WTC11 (cell line): Measurements from ENCODE around the gene SETD1B. TPM values are rescaled to one million over a fixed set of nuclear protein-coding genes. Genes with fewer than 3 reads are reported as not detected.

Source experiments
- ATAC-seq: fragments of 200-7000 bp; cut with Tn5 transposase; 2 replicates; pipeline ENCODE4 v1.10.0; 2021; ENCODE audit warnings: mild to moderate bottlenecking, moderate library complexity
- CTCF ChIA-PET: fragments of 300-600 bp; sonication (Branson Sonifier 250); formaldehyde crosslinking; loops from one replicate; lab custom pipeline; 2021; ENCODE audit warnings: antibody characterized with exemption; lab: Charles Lee
- POLR2A ChIA-PET: fragments of 350-600 bp; sonication (Branson Sonifier 250); formaldehyde crosslinking; loops from one replicate; lab custom pipeline; 2021; ENCODE audit warnings: antibody characterized with exemption; lab: Charles Lee
- DNase-seq: peaks from one replicate; pipeline ENCODE4 v3.0.0; 2021; ENCODE audit warnings: low spot score
- H3K27ac Mint-ChIP-seq: 2 replicates; pipeline ENCODE4 v1.8.0; 2021; ENCODE audit warnings: mixed read lengths
- H3K27me3 Mint-ChIP-seq: 2 replicates; pipeline ENCODE4 v1.8.0; 2021; ENCODE audit warnings: low read depth, mild to moderate bottlenecking, moderate library complexity, mixed read lengths
- H3K36me3 Mint-ChIP-seq: 2 replicates; pipeline ENCODE4 v1.8.0; 2021; ENCODE audit warnings: mixed read lengths
- H3K4me1 Mint-ChIP-seq: 2 replicates; pipeline ENCODE4 v1.8.0; 2022; ENCODE audit warnings: mixed read lengths
- H3K4me3 Mint-ChIP-seq: 2 replicates; pipeline ENCODE4 v1.8.0; 2021; ENCODE audit warnings: mild to moderate bottlenecking, moderate library complexity, mixed read lengths
- H3K9me3 Mint-ChIP-seq: 2 replicates; pipeline ENCODE4 v1.8.0; 2021; ENCODE audit warnings: mixed read lengths
- AR ChIP-seq: fragments of 250-450 bp; sonication (Bioruptor Pico); IDR thresholded peaks from 2 replicates; pipeline ENCODE4 v1.9.0; 2021; ENCODE audit warnings: mild to moderate bottlenecking
- ATF2 ChIP-seq: sonication (generic); formaldehyde crosslinking; IDR thresholded peaks from 2 replicates; pipeline ENCODE4 v1.8.1; 2022; ENCODE audit warnings: low read depth, missing genetic modification reagents, borderline replicate concordance
- E2F1 ChIP-seq: sonication (generic); formaldehyde crosslinking; IDR thresholded peaks from 2 replicates; pipeline ENCODE4 v1.8.0; 2022; ENCODE audit warnings: mild to moderate bottlenecking, missing genetic modification reagents
- EMX1 ChIP-seq: fragments of 250-450 bp; sonication (Bioruptor Pico); IDR thresholded peaks from 2 replicates; pipeline ENCODE4 v1.8.0; 2021; ENCODE audit warnings: mild to moderate bottlenecking
- ESRRA ChIP-seq: sonication (generic); formaldehyde crosslinking; IDR thresholded peaks from 2 replicates; pipeline ENCODE4 v1.8.1; 2022; ENCODE audit warnings: mild to moderate bottlenecking, missing genetic modification reagents, borderline replicate concordance
- FOXK1 ChIP-seq: sonication (generic); formaldehyde crosslinking; IDR thresholded peaks from 2 replicates; pipeline ENCODE4 v1.8.0; 2022; ENCODE audit warnings: mild to moderate bottlenecking, moderate library complexity, missing genetic modification reagents
- GTF2I ChIP-seq: fragments of 250-450 bp; sonication (Bioruptor Pico); conservative IDR thresholded peaks from 2 replicates; pipeline ENCODE4 v1.4.0; 2021; ENCODE audit warnings: mild to moderate bottlenecking
- HMGA2 ChIP-seq: fragments of 250-450 bp; sonication (Bioruptor Pico); IDR thresholded peaks from 2 replicates; pipeline ENCODE4 v1.4.0; 2021; ENCODE audit warnings: mild to moderate bottlenecking, moderate library complexity
- IRF1 ChIP-seq: sonication (generic); formaldehyde crosslinking; IDR thresholded peaks from 2 replicates; pipeline ENCODE4 v1.8.0; 2023; ENCODE audit warnings: missing genetic modification reagents
- IRF2 ChIP-seq: sonication (generic); formaldehyde crosslinking; IDR thresholded peaks from 2 replicates; pipeline ENCODE4 v1.8.0; 2022; ENCODE audit warnings: low read depth, missing genetic modification reagents, borderline replicate concordance
- JUN ChIP-seq: sonication (generic); formaldehyde crosslinking; IDR thresholded peaks from 2 replicates; pipeline ENCODE4 v1.8.0; 2023; ENCODE audit warnings: mild to moderate bottlenecking, missing genetic modification reagents
- MLX ChIP-seq: sonication (generic); formaldehyde crosslinking; IDR thresholded peaks from 2 replicates; pipeline ENCODE4 v1.8.1; 2023; ENCODE audit warnings: mild to moderate bottlenecking, missing genetic modification reagents, moderate library complexity
- NFATC4 ChIP-seq: fragments of 250-450 bp; sonication (Bioruptor Pico); IDR thresholded peaks from 2 replicates; pipeline ENCODE4 v1.9.0; 2021; ENCODE audit warnings: mild to moderate bottlenecking
- NFE2L1 ChIP-seq: sonication (generic); formaldehyde crosslinking; IDR thresholded peaks from 2 replicates; pipeline ENCODE4 v1.8.1; 2023; ENCODE audit warnings: missing genetic modification reagents
- NR1H2 ChIP-seq: sonication (generic); formaldehyde crosslinking; IDR thresholded peaks from 2 replicates; pipeline ENCODE4 v1.9.0; 2021; ENCODE audit warnings: mild to moderate bottlenecking, moderate library complexity, missing genetic modification reagents
- TEAD1 ChIP-seq: sonication (generic); formaldehyde crosslinking; IDR thresholded peaks from 2 replicates; pipeline ENCODE4 v1.8.0; 2022; ENCODE audit warnings: mild to moderate bottlenecking, missing genetic modification reagents
- ZNF425 ChIP-seq: fragments of 250-450 bp; sonication (Bioruptor Pico); conservative IDR thresholded peaks from 2 replicates; pipeline ENCODE4 v1.9.0; 2021; ENCODE audit warnings: mild to moderate bottlenecking
- ZSCAN18 ChIP-seq: fragments of 250-450 bp; sonication (Bioruptor Pico); IDR thresholded peaks from 2 replicates; pipeline ENCODE4 v2.1.2; 2022; ENCODE audit warnings: mild to moderate bottlenecking, moderate library complexity
- total RNA-seq: library from RNA; stranded (reverse); gene quantifications from 3 replicates; pipeline ENCODE4 v1.2.3, GENCODE V29; 2021

Gene SETD1B
- total RNA-seq, 1 experiment from 2014 or later = 19.5 TPM

- Mint-ChIP-seq H3K36me3 (peaks cover 16% of the 10 kb centered on the region), H3K9me3 (no peaks in the 10 kb centered on the region), H3K27ac (no peak overlapping the region), H3K4me3 (peak overlapping the region; percentile 81), H3K27me3 (no peaks in the 10 kb centered on the region), H3K4me1 (peaks cover 28% of the 10 kb centered on the region)
- ATAC-seq (no peak), DNase-seq (no peak)
- CTCF ChIA-PET = interaction anchor here (11.9 to 12.5 kb wide), 2 partner anchors 3 to 6 kb away, joined by 532 read pairs; partner anchors contain the start of genes RHOF and SETD1B
- POLR2A ChIA-PET = interaction anchor here (0.6 to 8.7 kb wide), 3 partner anchors 7 to 78 kb away, joined by 4 to 161 read pairs (median 38); partner anchors contain the start of gene RHOF
- TF ChIP-seq JUN = no peak
- 0 out of 2 replicates have a peak, but pooled peaks have one; percentile 18 for TF ChIP-seq FOXK1 (CRISPR knock-in tag)
These were observed 755 bp downstream of the SETD1B start for GRCh38 chr12:121804417-121805111.

- peaks cover 17% of the 10 kb centered on the region for H3K36me3 Mint-ChIP-seq
- peak overlapping the region; percentile 81 for H3K4me3 Mint-ChIP-seq
- no peaks in the 10 kb centered on the region for H3K9me3 Mint-ChIP-seq
- ChIA-PET CTCF (interaction anchor here (0.8 to 11.9 kb wide), 2 partner anchors 7 to 12 kb away, joined by 3 to 532 read pairs; partner anchors contain the start of genes RHOF and SETD1B), POLR2A (interaction anchor here (8.7 kb wide), 1 partner anchor 7 kb away, joined by 161 read pairs; the partner anchor contains the start of gene RHOF)
- peaks cover 28% of the 10 kb centered on the region for H3K4me1 Mint-ChIP-seq
- ATAC-seq (no peak), DNase-seq (no peak)
- no peaks in the 10 kb centered on the region for H3K27me3 Mint-ChIP-seq
- peak overlapping the region; percentile 49 for H3K27ac Mint-ChIP-seq
- TF ChIP-seq ZSCAN18 (CRISPR knock-in tag) (no peak), ZNF425 (CRISPR knock-in tag) (no peak), HMGA2 (CRISPR knock-in tag) (no peak), GTF2I (CRISPR knock-in tag) (no peak), NFATC4 (CRISPR knock-in tag) (no peak), E2F1 (no peak), ATF2 (CRISPR knock-in tag) (no peak), TEAD1 (CRISPR knock-in tag) (no peak), IRF2 (CRISPR knock-in tag) (no peak), ESRRA (CRISPR knock-in tag) (no peak), IRF1 (CRISPR knock-in tag) (no peak), AR (CRISPR knock-in tag) (no peak), MLX (CRISPR knock-in tag) (no peak), NR1H2 (CRISPR knock-in tag) (no peak), EMX1 (CRISPR knock-in tag) (no peak), NFE2L1 (CRISPR knock-in tag) (no peak)
These were observed 1.6 kb downstream of the SETD1B start for GRCh38 chr12:121805171-121806008.
